ENCODE measurements around the gene UFL1. TPM values are rescaled to one million over a fixed set of nuclear protein-coding genes. Genes with fewer than 3 reads are reported as not detected.
A peak's percentile ranks its signal among the peaks of the same experiment; 100 is the strongest.

Gene UFL1
- total and polyA plus RNA-seq, 2 donors (not counting 3 experiments of a cell fraction or from before 2014, with no cell fraction given), result 3.4 to 18.3 TPM

DNA sequence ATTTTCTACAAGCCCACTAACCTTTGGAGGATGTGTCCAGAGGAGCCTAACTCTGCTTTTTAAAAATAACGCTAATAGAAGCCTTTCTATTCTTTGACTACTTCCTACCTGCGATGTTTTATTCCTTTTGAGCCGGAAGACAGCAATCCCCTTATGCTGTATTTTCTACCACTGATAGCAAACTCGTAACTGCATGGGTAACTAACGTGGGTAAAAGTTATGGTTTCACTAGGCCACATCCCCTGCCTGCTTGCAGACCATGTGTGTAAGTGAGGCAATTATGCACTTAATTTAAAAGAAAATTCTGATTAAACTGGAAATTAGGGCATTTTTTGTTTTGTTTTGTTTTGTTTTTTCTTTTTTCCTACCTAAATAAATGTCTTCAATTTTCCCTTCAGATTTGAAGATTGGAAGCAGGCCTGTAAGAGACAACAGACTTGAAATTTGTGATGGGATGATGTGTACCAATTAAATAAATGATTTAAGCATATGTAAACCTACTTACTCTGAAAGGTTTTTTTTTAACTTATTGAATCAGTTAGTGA, 931 bp downstream of the UFL1 start:
- Histone ChIP-seq H4K20me1 (replicated peaks; ENCODE audit: control insufficient read depth, extremely low read depth, insufficient read depth, low read length) (no peaks in the 10 kb centered on the region), H3K9me1 (replicated peaks; ENCODE audit: control insufficient read depth, extremely low read depth, insufficient read depth, low read length) (no peaks in the 10 kb centered on the region), H3K79me2 (ENCODE audit: control insufficient read depth, insufficient read depth, low read length) (peaks cover 3% of the 10 kb centered on the region), H3K4me2 (ENCODE audit: insufficient read depth, low read length) (peak overlapping the region; percentile 83), H3K27me3 (ENCODE audit: control insufficient read depth in 2 of 2, insufficient read depth in 2 of 2, low read length in 2 of 2) (no peaks in the 10 kb centered on the region), H3K36me3 (ENCODE audit: control insufficient read depth in 2 of 2, extremely low read depth in 1 of 2, insufficient read depth in 2 of 2, low read length in 2 of 2) (peaks cover 0 to 3% of the 10 kb centered on the region in 2 experiments), H2AFZ (ENCODE audit: low read depth, low read length) (peak overlapping the region; percentile 88), H3K9me3 (replicated peaks; ENCODE audit: control insufficient read depth, insufficient read depth, low read length) (no peaks in the 10 kb centered on the region), H3K4me1 (ENCODE audit: control insufficient read depth, extremely low read depth, insufficient read depth, low read length) (peaks cover 16% of the 10 kb centered on the region), H3K4me3 (replicated peaks in 1 of 3; ENCODE audit: insufficient read depth in 1 of 3, low read depth in 1 of 3, low read length in 3 of 3) (peak overlapping the region; percentile 63 to 99 (median 98)), H3K9ac (replicated peaks; ENCODE audit: extremely low read depth, insufficient read depth, low read length) (peak overlapping the region; percentile 96), H3K27ac (ENCODE audit: insufficient read depth, low read depth, low read length) (peak overlapping the region; percentile 92)
- no peak for FAIRE-seq
- POLR2A ChIA-PET, result no interaction called here
- no TSS peak for BruUV-seq (replicated peaks)
- CTCF ChIA-PET, result interaction anchor here (0.7 to 1.3 kb wide), 2 partner anchors 12 to 376 kb away, joined by 3 read pairs; partner anchors contain the start of gene NDUFAF4
- peak; percentile 40 for DNase-seq (ENCODE audit: low read depth, low spot score)
- TF ChIP-seq JUN (IDR thresholded peaks at IDR 0.05; ENCODE audit: borderline replicate concordance, insufficient read depth, insufficient read length, low read depth) (no peak), POLR2A (IDR thresholded peaks at IDR 0.05; ENCODE audit: low read depth, low read length) (no peak), MYC (IDR thresholded peaks at IDR 0.05; ENCODE audit: low read depth, low read length) (no peak)
- TF ChIP-seq, protein P1, sequence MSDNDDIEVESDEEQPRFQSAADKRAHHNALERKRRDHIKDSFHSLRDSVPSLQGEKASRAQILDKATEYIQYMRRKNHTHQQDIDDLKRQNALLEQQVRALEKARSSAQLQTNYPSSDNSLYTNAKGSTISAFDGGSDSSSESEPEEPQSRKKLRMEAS (IDR thresholded peaks at IDR 0.05; ENCODE audit: insufficient read depth, insufficient read length), result no peak
- intact Hi-C loops (cut with micrococcal nuclease), result loop anchor here (2.0 to 10.0 kb wide), 4 partner anchors 315 to 1090 kb away; partner anchors contain the start of genes GPR63 and MANEA
- dilution Hi-C loops (cut with MboI; ENCODE audit: extremely low pct_ligation_motif_present, low sequenced_read_pairs), result no loop called here

GRCh38 chr6:96528193-96528592, 6.6 kb downstream of the UFL1 start:
- no peaks in the 10 kb centered on the region for H3K9me1 ChIP-seq (replicated peaks; ENCODE audit: control insufficient read depth, extremely low read depth, insufficient read depth, low read length)
- no peak overlapping the region for H2AFZ ChIP-seq (ENCODE audit: low read depth, low read length)
- no peak overlapping the region for H3K27ac ChIP-seq (ENCODE audit: insufficient read depth, low read depth, low read length)
- H3K4me1 ChIP-seq (ENCODE audit: control insufficient read depth, extremely low read depth, insufficient read depth, low read length), result no peaks in the 10 kb centered on the region
- BruUV-seq (replicated peaks), result no TSS peak
- no peaks in the 10 kb centered on the region for H3K27me3 ChIP-seq (ENCODE audit: control insufficient read depth in 2 of 2, insufficient read depth in 2 of 2, low read length in 2 of 2)
- no peak overlapping the region for H3K9ac ChIP-seq (replicated peaks; ENCODE audit: extremely low read depth, insufficient read depth, low read length)
- H3K4me3 ChIP-seq (replicated peaks in 1 of 3; ENCODE audit: insufficient read depth in 1 of 3, low read depth in 1 of 3, low read length in 3 of 3), result no peak overlapping the region
- ChIA-PET CTCF (interaction anchor here (1.3 kb wide), 1 partner anchor 12 kb away, joined by 4 read pairs; no protein-coding TSS in a partner anchor), POLR2A (no interaction called here)
- DNase-seq (ENCODE audit: low read depth, low spot score) (no peak), FAIRE-seq (no peak)
- TF ChIP-seq EZH2 (IDR thresholded peaks at IDR 0.05; ENCODE audit: borderline replicate concordance, low read depth, low read length, severe bottlenecking) (no peak), FOS (IDR thresholded peaks at IDR 0.05; ENCODE audit: borderline replicate concordance, insufficient read depth, low read length) (no peak), POLR2AphosphoS5 (IDR thresholded peaks at IDR 0.05; ENCODE audit: insufficient read depth, low read depth, low read length) (no peak), MYC (IDR thresholded peaks at IDR 0.05; ENCODE audit: low read depth, low read length) (no peak), GATA2 (IDR thresholded peaks at IDR 0.05; ENCODE audit: insufficient read depth, insufficient read length, low read depth, low read length) (no peak), POLR2A (IDR thresholded peaks at IDR 0.05; ENCODE audit: low read depth, low read length) (no peak), JUN (IDR thresholded peaks at IDR 0.05; ENCODE audit: borderline replicate concordance, insufficient read depth, insufficient read length, low read depth) (no peak)
- TF ChIP-seq, protein P2, sequence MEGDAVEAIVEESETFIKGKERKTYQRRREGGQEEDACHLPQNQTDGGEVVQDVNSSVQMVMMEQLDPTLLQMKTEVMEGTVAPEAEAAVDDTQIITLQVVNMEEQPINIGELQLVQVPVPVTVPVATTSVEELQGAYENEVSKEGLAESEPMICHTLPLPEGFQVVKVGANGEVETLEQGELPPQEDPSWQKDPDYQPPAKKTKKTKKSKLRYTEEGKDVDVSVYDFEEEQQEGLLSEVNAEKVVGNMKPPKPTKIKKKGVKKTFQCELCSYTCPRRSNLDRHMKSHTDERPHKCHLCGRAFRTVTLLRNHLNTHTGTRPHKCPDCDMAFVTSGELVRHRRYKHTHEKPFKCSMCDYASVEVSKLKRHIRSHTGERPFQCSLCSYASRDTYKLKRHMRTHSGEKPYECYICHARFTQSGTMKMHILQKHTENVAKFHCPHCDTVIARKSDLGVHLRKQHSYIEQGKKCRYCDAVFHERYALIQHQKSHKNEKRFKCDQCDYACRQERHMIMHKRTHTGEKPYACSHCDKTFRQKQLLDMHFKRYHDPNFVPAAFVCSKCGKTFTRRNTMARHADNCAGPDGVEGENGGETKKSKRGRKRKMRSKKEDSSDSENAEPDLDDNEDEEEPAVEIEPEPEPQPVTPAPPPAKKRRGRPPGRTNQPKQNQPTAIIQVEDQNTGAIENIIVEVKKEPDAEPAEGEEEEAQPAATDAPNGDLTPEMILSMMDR (IDR thresholded peaks at IDR 0.05; ENCODE audit: extremely low read depth in 1 of 2, insufficient read depth in 1 of 2, low read depth in 1 of 2, low read length in 2 of 2), result no peak
- TF ChIP-seq, protein P1 (IDR thresholded peaks at IDR 0.05; ENCODE audit: insufficient read depth, insufficient read length), result no peak
- intact Hi-C loops (cut with micrococcal nuclease), result loop anchor here (10.0 kb wide), 1 partner anchor 923 kb away; no protein-coding TSS in a partner anchor
- H4K20me1 ChIP-seq (replicated peaks; ENCODE audit: control insufficient read depth, extremely low read depth, insufficient read depth, low read length), result no peaks in the 10 kb centered on the region
- no peak overlapping the region for H3K4me2 ChIP-seq (ENCODE audit: insufficient read depth, low read length)
- peaks cover 11 to 20% of the 10 kb centered on the region in 2 experiments for H3K36me3 ChIP-seq (ENCODE audit: control insufficient read depth in 2 of 2, extremely low read depth in 1 of 2, insufficient read depth in 2 of 2, low read length in 2 of 2)
- no peaks in the 10 kb centered on the region for H3K9me3 ChIP-seq (replicated peaks; ENCODE audit: control insufficient read depth, insufficient read depth, low read length)
- dilution Hi-C loops (cut with MboI; ENCODE audit: extremely low pct_ligation_motif_present, low sequenced_read_pairs), result no loop called here
- no peaks in the 10 kb centered on the region for H3K79me2 ChIP-seq (ENCODE audit: control insufficient read depth, insufficient read depth, low read length)

Data from endothelial cell of umbilical vein (primary cell).